ENCODE measurements around the gene ZNF280B. TPM values are rescaled to one million over a fixed set of nuclear protein-coding genes. Genes with fewer than 3 reads are reported as not detected.

ZNF280B gene
- polyA plus RNA-seq, 1 of the 3 experiments (the other 2 are of a cell fraction): 0.82 TPM

DNA sequence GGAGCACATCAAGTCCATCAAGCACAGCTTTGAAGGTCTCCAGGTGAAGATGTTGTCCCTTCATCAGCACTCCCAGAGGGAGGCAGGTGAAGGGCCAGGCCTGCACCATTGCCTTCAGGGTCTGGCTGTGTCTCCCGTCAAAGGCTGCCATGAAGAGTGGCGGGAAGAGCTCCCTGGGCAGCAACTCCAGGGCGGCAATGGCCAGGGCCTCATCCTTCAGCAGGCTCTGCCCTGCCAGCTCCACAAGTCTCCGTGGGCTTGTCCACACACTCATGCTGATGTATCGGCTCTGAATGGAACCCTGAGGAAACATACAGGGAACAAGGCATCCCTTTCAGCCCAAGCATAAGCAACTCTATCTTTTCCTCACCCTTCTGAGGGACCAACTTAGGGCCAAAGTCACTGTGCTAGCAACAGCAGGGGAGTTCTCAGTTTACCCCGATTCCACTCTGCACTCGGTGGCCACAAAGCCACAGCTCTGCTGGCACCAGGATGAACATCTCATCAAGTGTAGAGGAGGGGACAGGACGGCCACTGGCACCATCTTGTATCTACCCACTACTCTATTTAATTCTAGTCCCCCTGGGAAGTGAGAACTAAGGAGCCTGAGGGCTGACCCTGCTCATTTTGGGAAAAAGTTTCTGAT, 42.4 kb upstream of the ZNF280B start:
- no peak overlapping the region for H3K4me3 ChIP-seq (ENCODE audit: low read depth in 2 of 2, low read length in 1 of 2)
- ChIA-PET POLR2A (interaction anchor here (1.0 kb wide), 1 partner anchor 8 kb away, joined by 3 read pairs; the partner anchor contains the start of gene PRAME), CTCF (interaction anchor here (1.1 to 4.0 kb wide), 3 partner anchors 8 to 42 kb away, joined by 4 to 15 read pairs (median 5); partner anchors contain the start of genes PRAME and ZNF280B)
- DNase-seq: no peak
- 90% methylated on average over 8 of the region's 8 CpGs for WGBS (ENCODE audit: low lambda C conversion rate)
- no peak overlapping the region for H2AFZ ChIP-seq (ENCODE audit: low read depth)
- H3F3A ChIP-seq (replicated peaks; ENCODE audit: insufficient read depth): peaks cover 29% of the 10 kb centered on the region
- no peak overlapping the region for H3K4me2 ChIP-seq
- peaks cover 0 to 45% of the 10 kb centered on the region in 2 experiments; a peak in 3 of 4 replicates for H3K4me1 ChIP-seq (ENCODE audit: control insufficient read depth in 1 of 2, insufficient read depth in 2 of 2, low read depth in 1 of 2, low read length in 1 of 2)
- H3K9me2 ChIP-seq: no peaks in the 10 kb centered on the region
- no peak overlapping the region for H3K9ac ChIP-seq
- no peak for TF ChIP-seq RAD21 (IDR thresholded peaks at IDR 0.05; ENCODE audit: low read length)
- no peak for TF ChIP-seq RCOR1 (IDR thresholded peaks at IDR 0.05; ENCODE audit: low read length)
- no peak for TF ChIP-seq EP300 (IDR thresholded peaks at IDR 0.05; ENCODE audit: borderline replicate concordance in 1 of 2, low read depth in 1 of 2, low read length in 1 of 2)
- no peak for TF ChIP-seq NRF1 (IDR thresholded peaks at IDR 0.05; ENCODE audit: low read depth, low read length)
- TF ChIP-seq EZH2phosphoT487 (IDR thresholded peaks at IDR 0.05; ENCODE audit: borderline replicate concordance, low read depth): no peak
- TF ChIP-seq, protein P1, sequence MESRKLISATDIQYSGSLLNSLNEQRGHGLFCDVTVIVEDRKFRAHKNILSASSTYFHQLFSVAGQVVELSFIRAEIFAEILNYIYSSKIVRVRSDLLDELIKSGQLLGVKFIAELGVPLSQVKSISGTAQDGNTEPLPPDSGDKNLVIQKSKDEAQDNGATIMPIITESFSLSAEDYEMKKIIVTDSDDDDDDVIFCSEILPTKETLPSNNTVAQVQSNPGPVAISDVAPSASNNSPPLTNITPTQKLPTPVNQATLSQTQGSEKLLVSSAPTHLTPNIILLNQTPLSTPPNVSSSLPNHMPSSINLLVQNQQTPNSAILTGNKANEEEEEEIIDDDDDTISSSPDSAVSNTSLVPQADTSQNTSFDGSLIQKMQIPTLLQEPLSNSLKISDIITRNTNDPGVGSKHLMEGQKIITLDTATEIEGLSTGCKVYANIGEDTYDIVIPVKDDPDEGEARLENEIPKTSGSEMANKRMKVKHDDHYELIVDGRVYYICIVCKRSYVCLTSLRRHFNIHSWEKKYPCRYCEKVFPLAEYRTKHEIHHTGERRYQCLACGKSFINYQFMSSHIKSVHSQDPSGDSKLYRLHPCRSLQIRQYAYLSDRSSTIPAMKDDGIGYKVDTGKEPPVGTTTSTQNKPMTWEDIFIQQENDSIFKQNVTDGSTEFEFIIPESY (IDR thresholded peaks at IDR 0.05; ENCODE audit: borderline replicate concordance, low read depth): no peak
- TF ChIP-seq, protein P2, sequence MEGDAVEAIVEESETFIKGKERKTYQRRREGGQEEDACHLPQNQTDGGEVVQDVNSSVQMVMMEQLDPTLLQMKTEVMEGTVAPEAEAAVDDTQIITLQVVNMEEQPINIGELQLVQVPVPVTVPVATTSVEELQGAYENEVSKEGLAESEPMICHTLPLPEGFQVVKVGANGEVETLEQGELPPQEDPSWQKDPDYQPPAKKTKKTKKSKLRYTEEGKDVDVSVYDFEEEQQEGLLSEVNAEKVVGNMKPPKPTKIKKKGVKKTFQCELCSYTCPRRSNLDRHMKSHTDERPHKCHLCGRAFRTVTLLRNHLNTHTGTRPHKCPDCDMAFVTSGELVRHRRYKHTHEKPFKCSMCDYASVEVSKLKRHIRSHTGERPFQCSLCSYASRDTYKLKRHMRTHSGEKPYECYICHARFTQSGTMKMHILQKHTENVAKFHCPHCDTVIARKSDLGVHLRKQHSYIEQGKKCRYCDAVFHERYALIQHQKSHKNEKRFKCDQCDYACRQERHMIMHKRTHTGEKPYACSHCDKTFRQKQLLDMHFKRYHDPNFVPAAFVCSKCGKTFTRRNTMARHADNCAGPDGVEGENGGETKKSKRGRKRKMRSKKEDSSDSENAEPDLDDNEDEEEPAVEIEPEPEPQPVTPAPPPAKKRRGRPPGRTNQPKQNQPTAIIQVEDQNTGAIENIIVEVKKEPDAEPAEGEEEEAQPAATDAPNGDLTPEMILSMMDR (IDR thresholded peaks at IDR 0.05): no peak
- TF ChIP-seq SMC3 (IDR thresholded peaks at IDR 0.05; ENCODE audit: low read depth, low read length): no peak
- no peak for TF ChIP-seq RFX5 (IDR thresholded peaks at IDR 0.05; ENCODE audit: low read length)
- TF ChIP-seq, protein P3, sequence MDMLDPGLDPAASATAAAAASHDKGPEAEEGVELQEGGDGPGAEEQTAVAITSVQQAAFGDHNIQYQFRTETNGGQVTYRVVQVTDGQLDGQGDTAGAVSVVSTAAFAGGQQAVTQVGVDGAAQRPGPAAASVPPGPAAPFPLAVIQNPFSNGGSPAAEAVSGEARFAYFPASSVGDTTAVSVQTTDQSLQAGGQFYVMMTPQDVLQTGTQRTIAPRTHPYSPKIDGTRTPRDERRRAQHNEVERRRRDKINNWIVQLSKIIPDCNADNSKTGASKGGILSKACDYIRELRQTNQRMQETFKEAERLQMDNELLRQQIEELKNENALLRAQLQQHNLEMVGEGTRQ (IDR thresholded peaks at IDR 0.05; ENCODE audit: borderline replicate concordance, low read depth, low read length): no peak
- TF ChIP-seq, protein P4, sequence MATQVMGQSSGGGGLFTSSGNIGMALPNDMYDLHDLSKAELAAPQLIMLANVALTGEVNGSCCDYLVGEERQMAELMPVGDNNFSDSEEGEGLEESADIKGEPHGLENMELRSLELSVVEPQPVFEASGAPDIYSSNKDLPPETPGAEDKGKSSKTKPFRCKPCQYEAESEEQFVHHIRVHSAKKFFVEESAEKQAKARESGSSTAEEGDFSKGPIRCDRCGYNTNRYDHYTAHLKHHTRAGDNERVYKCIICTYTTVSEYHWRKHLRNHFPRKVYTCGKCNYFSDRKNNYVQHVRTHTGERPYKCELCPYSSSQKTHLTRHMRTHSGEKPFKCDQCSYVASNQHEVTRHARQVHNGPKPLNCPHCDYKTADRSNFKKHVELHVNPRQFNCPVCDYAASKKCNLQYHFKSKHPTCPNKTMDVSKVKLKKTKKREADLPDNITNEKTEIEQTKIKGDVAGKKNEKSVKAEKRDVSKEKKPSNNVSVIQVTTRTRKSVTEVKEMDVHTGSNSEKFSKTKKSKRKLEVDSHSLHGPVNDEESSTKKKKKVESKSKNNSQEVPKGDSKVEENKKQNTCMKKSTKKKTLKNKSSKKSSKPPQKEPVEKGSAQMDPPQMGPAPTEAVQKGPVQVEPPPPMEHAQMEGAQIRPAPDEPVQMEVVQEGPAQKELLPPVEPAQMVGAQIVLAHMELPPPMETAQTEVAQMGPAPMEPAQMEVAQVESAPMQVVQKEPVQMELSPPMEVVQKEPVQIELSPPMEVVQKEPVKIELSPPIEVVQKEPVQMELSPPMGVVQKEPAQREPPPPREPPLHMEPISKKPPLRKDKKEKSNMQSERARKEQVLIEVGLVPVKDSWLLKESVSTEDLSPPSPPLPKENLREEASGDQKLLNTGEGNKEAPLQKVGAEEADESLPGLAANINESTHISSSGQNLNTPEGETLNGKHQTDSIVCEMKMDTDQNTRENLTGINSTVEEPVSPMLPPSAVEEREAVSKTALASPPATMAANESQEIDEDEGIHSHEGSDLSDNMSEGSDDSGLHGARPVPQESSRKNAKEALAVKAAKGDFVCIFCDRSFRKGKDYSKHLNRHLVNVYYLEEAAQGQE (IDR thresholded peaks at IDR 0.05; ENCODE audit: low read depth, low read length): no peak
- TF ChIP-seq MEF2A (IDR thresholded peaks at IDR 0.05; ENCODE audit: borderline replicate concordance, low read depth): no peak
- no peak for TF ChIP-seq NFIC (IDR thresholded peaks at IDR 0.05; ENCODE audit: borderline replicate concordance)
- TF ChIP-seq GATA2 (CRISPR knock-in tag; IDR thresholded peaks at IDR 0.05): no peak
- no peak for TF ChIP-seq TEAD4 (IDR thresholded peaks at IDR 0.05; ENCODE audit: borderline replicate concordance, insufficient read depth)
- TF ChIP-seq FOSL2 (IDR thresholded peaks at IDR 0.05; ENCODE audit: borderline replicate concordance, low read depth): no peak
- no peak for TF ChIP-seq CHD2 (IDR thresholded peaks at IDR 0.05; ENCODE audit: low read length, partially characterized antibody)
- TF ChIP-seq, protein P5, sequence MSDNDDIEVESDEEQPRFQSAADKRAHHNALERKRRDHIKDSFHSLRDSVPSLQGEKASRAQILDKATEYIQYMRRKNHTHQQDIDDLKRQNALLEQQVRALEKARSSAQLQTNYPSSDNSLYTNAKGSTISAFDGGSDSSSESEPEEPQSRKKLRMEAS (IDR thresholded peaks at IDR 0.05; ENCODE audit: low read depth): no peak
- H3K36me3 ChIP-seq (replicated peaks in 1 of 2; ENCODE audit: control insufficient read depth in 1 of 2, insufficient read depth in 2 of 2, low read length in 1 of 2): peaks cover 71 to 87% of the 10 kb centered on the region in 2 experiments
- H3K9me3 ChIP-seq: no peaks in the 10 kb centered on the region
- H3K27me3 ChIP-seq (ENCODE audit: insufficient read depth): no peaks in the 10 kb centered on the region
- peaks cover 56% of the 10 kb centered on the region for H3K79me2 ChIP-seq (ENCODE audit: insufficient read depth)
- peaks cover 90% of the 10 kb centered on the region for H4K20me1 ChIP-seq (ENCODE audit: insufficient read depth)
- no peak overlapping the region for H3K27ac ChIP-seq (ENCODE audit: low read depth in 2 of 2, low read length in 1 of 2)

Measured in SK-N-SH (cell line).